Daoy (cell line): ENCODE data around the gene FOXO1. TPM values are rescaled to one million over a fixed set of nuclear protein-coding genes. Genes with fewer than 3 reads are reported as not detected.

Source experiments
- DNase-seq: peaks from one replicate; pipeline ENCODE4 v3.0.0-alpha.2; 2015; ENCODE audit warnings: low read depth
- total RNA-seq: library from RNA; depleted of rRNA; stranded (reverse); fragments of >200 nt; shearing (Covaris generic); gene quantifications from 2 replicates; pipeline ENCODE4 v1.2.3, GENCODE V29; 2014

The FOXO1 gene
- total RNA-seq, 1 experiment from 2014 or later: 5.0 TPM

DNA sequence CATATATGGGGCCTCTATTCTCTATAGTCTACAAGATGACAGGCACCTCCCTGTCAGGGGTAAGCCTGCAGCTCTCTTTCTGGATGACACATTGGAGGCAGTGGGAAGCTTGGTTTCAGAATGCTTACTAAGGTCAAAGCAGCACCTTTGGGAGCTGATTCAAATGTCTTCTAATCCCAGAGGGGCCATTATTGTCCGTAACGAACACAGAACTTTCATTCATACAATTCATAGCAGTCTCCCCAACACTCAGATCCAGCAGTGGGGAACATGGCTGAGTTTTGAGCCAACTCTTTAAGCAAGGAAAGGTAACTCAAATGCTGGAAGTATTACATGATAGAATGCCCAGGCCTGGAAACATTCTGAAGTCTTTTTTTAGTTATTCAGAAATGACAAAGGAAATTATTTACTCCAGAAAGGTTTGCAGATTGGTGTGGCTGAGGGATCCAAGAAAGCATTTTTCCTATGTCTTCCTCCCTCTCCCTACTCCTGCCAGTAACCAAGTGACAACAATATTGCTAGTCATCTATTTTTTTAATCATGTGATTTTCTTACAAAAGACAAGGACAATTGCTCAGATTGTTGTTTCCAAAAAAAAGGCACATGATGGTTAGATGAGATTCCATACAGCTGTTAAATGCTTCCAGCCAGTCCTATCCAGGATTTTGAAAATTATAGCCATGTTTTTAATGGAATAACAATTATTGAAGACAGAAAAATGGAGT is 118.7 kb downstream of the FOXO1 start:
- DNase-seq: no peak

- no peak for DNase-seq
Measured at GRCh38 chr13:40546047-40546446, 120.4 kb downstream of the FOXO1 start.

DNA sequence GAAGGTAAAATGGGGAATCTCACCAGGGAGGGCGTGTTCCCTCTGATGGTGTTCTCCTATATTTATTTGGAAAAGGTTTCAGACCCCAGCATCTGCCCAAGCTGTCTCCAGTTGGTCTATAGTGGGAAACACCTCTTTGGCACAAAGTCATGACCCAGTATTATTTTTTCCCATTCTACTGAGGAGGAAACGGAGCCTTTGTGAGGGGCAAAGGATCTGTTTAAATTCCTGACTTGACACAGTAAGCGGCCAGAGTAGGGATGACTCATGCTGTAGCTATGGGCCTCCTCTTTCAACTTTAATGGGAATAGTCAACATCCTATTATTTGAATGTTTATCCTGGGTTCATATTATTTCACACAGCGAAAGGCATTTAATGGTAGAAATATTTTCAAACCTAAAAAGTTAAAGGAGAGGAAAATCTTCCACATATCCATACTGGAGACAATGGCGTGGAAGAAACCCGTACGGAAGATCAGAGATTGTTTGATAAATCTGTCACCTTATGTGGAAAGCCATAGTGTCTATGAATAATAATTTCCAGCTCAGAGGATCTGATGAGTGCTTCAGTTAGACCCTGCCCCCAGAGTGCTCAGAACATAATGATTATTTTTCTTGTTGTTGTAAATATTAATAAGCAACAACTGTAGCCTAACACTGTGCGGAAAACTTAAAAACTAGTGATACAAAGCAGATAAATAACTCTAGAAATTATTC is 126.0 kb downstream of the FOXO1 start:
- DNase-seq: peak; percentile 84

DNA sequence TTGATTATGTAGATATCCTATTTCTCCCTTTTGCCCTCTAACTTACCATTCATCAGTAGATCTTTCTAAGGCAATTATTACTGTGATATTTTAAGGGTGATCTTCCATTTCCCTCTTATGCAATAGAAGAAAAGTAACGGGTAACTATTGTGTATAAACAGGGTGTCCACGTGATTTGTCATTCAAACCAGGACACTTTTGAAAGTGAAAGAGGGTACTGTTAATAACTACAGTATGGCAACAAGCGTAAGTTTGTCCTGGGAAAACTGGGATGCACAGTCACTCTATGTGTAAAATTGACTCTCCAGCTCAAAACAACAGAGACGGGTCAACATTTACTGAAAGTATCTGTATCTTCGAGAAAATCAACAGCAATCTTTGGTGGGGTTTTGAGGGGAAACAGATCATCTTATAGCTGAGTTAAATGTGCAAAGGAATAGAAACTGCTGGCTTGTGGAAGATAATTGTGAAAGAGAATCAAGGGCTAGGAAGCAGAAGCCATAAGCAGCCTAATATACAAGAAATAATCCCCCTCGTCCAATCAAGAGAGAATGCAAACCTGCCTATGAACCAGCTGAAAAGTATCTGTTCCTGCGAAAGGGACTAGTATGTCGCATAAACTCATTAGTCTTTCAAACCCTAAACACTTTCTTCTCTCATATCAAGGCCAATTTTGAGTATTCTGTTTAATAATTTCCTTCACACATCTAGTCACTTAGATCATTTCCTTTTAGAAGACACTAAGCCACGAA is 126.7 kb downstream of the FOXO1 start:
- no peak for DNase-seq

DNA sequence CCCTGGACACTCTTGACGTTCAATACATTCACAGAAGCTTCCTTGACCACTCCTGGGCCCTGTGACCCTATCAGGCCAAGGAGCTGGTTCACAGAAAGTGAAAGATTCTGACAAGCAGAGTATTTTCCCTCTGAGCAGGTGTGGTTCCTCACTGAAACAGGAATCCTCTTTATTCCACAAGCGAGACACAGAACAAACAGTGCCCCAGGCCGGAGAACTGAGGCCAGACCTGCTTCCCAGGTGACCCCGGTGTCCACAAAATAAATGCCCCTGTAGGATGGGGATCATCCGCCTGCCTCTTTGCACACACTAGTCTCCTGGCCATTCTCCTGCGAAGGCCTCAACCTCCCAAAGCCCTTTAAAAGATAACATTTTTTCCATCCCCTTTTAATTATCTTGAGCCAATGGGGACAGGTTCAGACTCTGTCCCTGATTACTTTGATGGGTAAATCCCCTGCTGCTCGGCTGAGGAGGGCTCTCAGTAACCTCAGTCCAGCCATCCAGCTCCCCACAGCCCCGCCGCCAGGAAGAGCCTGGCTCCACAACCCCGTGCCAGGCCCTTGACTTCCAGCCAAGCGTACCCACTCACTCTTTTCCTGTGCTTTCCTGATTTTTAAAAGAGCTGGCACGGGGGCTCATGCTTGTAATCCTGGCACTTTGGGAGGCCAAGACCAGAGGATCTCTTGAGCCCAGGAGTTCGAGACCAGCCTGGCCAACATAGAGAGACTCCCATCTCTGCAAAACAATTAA is 129.1 kb downstream of the FOXO1 start:
- no peak for DNase-seq

GRCh38 chr13:40536443-40537113 is 129.9 kb downstream of the FOXO1 start:
- no peak for DNase-seq

DNA sequence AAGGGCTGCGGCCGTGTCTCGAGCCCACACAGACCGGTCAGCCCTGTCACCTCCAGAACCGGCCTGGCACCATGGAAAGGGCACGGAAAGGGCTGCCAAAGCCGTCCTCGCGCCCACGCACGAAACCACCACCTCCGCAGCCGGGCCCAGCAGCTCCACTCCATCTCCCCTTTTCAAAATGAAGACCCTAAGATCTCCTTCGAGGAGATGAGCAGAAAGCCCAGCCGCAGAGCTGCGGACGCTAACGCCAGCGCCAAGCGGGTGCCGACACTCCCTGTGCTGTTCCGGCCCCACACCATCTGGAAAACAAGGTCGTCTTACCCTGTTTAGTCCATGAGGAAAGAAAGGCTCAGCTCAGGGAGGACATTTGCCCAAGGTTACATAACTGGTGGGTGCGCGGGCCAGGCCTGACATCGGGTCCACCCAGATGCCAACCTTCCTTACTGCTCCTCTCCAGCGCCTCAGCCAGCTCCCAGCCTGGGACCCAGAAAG is 131.1 kb downstream of the FOXO1 start:
- no peak for DNase-seq

DNA sequence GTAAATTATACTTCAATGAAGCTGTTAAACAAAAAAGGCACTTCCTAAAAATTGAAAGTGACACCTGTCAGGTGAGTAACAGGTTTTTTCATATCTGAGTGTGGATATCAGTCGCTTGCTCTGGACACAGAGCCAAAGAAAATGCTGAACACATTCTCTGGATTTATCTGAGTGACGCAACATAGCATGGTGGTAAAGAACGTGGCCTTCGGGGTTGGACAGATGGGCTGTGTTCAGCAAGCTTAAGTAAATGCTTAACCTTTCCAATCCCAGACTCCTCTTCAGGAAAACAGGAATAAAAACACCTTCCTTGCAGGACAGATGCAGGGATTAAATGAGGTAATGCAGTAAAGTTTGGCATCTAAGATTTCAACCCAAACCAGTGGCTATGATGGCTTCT is 132.0 kb downstream of the FOXO1 start:
- no peak for DNase-seq

- no peak for DNase-seq
Measured at GRCh38 chr13:40533072-40533471, 133.4 kb downstream of the FOXO1 start.

- no peak for DNase-seq
Measured at GRCh38 chr13:40530961-40531360, 135.5 kb downstream of the FOXO1 start.

DNA sequence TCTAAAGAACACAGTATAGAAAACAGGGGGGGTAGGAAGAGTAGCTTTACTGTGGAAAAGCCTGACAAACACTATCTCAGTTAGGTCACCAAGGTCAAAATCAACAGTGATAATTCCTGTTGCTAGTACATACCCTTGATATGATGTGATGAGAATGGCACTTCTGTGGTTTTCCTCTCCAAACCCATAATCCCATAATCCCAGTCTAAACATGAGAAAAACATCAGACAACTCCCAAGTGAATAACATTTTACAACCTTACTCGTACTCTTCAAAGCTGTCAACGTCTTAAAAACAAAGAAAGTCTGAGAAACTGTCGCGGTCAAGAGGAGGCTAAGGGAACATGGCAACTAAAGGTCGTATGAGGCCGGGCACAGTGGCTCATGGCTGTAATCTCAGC is 137.6 kb downstream of the FOXO1 start:
- no peak for DNase-seq

DNA sequence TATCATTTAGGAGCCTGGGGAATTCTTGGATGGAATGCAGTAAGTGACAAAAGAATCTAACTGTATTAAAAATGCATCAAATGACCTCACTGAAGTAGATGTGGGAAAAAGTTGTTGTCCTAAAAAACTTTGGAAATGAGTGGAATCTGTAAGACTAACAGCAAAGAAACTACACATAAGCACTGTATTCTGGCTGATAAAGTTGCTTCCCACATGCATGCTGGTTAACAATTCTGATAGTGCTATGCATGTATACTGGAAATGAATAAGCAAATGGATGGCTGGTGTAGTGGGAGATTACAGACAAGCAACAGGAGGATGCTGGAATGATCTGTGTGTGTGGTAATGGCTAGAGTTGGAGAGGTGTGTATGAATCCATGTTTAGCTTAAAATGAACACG is 138.5 kb downstream of the FOXO1 start:
- DNase-seq: no peak

DNA sequence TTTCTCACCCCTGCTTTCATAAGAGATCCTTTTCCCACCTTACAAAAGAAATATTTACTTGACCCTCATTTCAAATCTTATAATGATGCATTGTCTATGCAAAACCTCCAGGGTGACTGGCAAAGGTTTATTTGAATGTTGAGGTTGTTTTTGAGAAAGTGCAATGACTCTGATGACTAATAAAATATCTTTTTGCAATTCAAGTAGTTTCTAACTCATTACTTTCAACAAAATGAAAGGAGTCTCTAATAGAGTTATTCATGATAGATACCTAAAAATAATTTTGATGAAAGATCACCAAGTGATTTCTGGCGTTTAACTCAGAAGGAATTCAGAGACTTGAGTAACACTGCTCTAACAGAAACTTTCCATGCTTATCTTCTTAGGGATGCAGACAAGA is 144.2 kb downstream of the FOXO1 start:
- DNase-seq: no peak

DNA sequence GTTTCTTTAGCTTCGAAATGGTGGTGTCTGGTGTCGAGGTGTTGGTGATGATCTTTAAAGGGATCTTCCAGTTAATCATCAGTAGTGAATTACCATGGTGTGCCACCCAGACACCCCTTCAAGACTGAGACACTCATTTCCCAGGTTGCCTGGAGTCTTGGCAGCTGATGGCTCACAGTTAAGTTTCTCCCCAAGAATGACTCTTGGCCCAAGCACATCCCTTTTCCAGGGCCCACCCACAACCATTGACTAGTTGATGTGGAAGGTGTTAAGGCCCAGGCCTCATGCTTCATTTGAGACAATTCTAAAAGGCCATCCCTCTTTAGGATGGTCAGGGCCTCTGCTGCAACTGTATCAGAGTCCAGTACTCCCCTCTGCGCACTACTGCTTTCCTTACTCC is 145.5 kb downstream of the FOXO1 start:
- no peak for DNase-seq

DNA sequence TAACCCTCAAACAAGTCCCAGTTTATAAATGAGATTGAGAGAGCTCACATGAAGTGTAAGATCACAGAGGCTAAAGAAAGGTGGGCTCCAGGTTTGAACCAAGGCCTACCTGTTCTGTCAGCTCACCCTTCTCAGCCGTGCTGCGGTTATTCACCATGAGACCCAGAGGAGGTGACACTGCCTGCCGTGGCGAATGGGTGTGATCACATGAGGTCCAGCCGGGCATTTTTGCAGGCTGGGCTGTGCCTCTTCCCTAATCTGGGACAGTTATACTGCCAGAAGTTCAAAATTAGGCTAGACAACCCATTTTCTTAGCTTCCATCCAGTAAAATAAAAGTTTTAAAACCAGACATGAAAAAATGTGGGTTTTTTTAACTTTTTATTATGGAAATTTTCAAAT is 146.8 kb downstream of the FOXO1 start:
- no peak for DNase-seq

GRCh38 chr13:40518481-40518882 is 148.0 kb downstream of the FOXO1 start:
- peak; percentile 83 for DNase-seq

DNA sequence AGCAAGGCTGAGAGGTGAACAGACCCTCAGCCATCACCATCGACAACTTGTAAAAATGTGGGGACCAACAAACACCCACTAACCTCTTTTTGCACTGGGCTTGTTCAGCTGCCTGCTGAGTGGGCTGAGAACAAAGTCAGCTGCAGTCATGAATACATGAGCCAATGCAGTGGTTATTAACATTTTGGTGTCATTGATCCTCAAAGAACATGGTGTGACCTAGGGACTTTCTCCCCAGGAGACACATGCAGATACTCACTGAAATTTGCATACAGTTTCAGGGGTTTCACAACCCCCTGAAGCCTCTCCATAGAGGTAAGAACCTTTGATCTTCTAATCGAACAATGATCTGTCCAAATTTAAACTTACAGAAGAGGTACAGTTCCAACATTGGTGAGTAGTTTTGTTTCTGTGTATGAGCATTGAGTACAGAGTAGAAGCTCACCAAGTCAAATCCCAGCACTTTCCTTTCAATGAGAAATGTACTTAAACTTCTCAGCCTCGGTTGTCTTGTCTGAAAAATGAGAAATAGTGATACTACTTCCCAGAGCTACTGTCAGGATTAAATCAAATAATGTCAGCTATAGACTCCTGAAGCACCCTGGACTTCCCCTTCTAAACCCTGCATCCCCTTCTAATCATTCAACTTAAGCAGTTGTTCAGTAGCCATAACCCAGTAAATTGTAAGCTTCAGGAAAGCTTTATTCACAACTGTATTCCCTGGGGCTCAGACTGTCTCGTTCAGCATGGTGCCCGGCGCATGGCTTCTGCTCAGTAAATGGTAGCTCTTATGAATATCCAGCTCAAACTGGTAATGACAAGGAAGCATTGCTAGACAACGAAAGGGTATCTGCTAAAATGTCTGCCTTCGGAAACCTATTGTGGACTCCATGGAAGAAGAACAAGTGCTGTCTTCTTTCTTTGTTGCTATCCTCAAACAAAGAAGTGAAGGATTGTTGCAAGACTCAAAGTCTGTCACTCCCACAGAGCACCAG is 148.7 kb downstream of the FOXO1 start:
- DNase-seq: no peak

- no peak for DNase-seq
Measured at GRCh38 chr13:40515702-40516101, 150.7 kb downstream of the FOXO1 start.

GRCh38 chr13:40514802-40515201 is 151.6 kb downstream of the FOXO1 start:
- DNase-seq: no peak

DNA sequence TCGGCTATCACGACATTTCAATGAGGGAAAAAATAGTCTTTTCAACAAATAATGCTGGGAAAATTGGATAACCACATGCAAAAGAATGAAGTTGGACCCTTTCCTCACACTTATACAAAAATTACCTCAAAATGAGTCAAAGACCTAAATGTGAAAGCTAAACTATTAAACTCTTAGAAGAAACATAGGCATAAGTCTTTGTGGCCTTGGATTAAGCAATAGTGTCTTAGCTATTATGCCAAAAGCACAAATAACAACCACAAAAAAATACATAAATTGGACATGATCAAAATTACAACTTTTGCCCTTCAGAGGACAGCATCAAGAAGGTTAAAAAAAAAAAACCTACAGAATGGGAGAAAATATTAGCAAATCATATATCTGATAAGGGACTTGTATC is 156.6 kb downstream of the FOXO1 start:
- DNase-seq: no peak
